DOHH2 (cell line): ENCODE results near the gene FAM135A.

ENCODE experiments used
- H3F3A ChIP-seq: fragments of 200-600 bp; sonication (generic), shearing (Covaris generic); 2 replicates; pipeline ENCODE4 v1.6.0; 2016; ENCODE audit warnings: antibody characterized with exemption, mild to moderate bottlenecking; ENCODE audit not compliant: control insufficient read depth, insufficient read depth
- H3K27ac ChIP-seq: fragments of 200-600 bp; sonication (generic); 2 replicates; pipeline ENCODE4 v1.5.1; 2014; ENCODE audit warnings: low read depth, mild to moderate bottlenecking, low read length, moderate library complexity
- H3K27me3 ChIP-seq: fragments of 200-600 bp; sonication (generic); 2 replicates; pipeline ENCODE4 v1.6.1; 2014; ENCODE audit warnings: mild to moderate bottlenecking, low read length, mixed read lengths; ENCODE audit not compliant: control insufficient read depth
- H3K36me3 ChIP-seq: fragments of 200-600 bp; sonication (generic); 2 replicates; pipeline ENCODE4 v1.6.1; 2014; ENCODE audit warnings: mild to moderate bottlenecking, low read length, moderate library complexity, mixed read lengths; ENCODE audit not compliant: control insufficient read depth
- H3K4me1 ChIP-seq: fragments of 200-600 bp; sonication (generic); 2 replicates; pipeline ENCODE4 v1.6.1; 2014; ENCODE audit warnings: mild to moderate bottlenecking, low read length, mixed read lengths; ENCODE audit not compliant: control insufficient read depth
- H3K4me2 ChIP-seq: fragments of 200-600 bp; sonication (generic); 2 replicates; pipeline ENCODE4 v1.6.0; 2014; ENCODE audit warnings: mild to moderate bottlenecking, low read length, moderate library complexity
- H3K4me3 ChIP-seq: fragments of 200-600 bp; sonication (generic); 2 replicates; pipeline ENCODE4 v1.5.1; 2014; ENCODE audit warnings: mild to moderate bottlenecking, low read length, mixed read lengths
- H3K79me2 ChIP-seq: fragments of 200-600 bp; sonication (generic); 2 replicates; pipeline ENCODE4 v1.6.1; 2014; ENCODE audit warnings: mild to moderate bottlenecking, low read length, mixed read lengths; ENCODE audit not compliant: control insufficient read depth
- H3K9me2 ChIP-seq: fragments of 200-600 bp; sonication (generic); replicated peaks from 2 replicates; pipeline ENCODE4 v1.6.1; 2014; ENCODE audit warnings: mild to moderate bottlenecking, low read length, mixed read lengths; ENCODE audit not compliant: control insufficient read depth
- H3K9me3 ChIP-seq: fragments of 200-600 bp; sonication (generic); 2 replicates; pipeline ENCODE4 v1.6.1; 2014; ENCODE audit warnings: antibody characterized with exemption, low read length, mixed read lengths; ENCODE audit not compliant: control insufficient read depth, insufficient read depth
- H4K20me1 ChIP-seq: fragments of 200-600 bp; sonication (generic); 2 replicates; pipeline ENCODE4 v1.6.0; 2014; ENCODE audit warnings: low read depth, mild to moderate bottlenecking, antibody characterized with exemption, low read length, moderate library complexity; ENCODE audit not compliant: control insufficient read depth, insufficient read depth
- CTCF ChIP-seq: fragments of 200-600 bp; sonication (generic); IDR thresholded peaks from one replicate; pipeline ENCODE4 v1.5.1; 2014; ENCODE audit warnings: antibody characterized with exemption, mild to moderate bottlenecking, low read depth, low read length; ENCODE audit not compliant: poor library complexity, severe bottlenecking
- EZH2phosphoT487 ChIP-seq: fragments of 200-600 bp; sonication (generic); IDR thresholded peaks from 2 replicates; pipeline ENCODE4 v1.6.1; 2017; ENCODE audit warnings: borderline replicate concordance, mild to moderate bottlenecking, antibody characterized with exemption, low read length, moderate library complexity, mixed read lengths

The FAM135A gene

GRCh38 chr6:70375882-70376281 is 37.4 kb upstream of the FAM135A start:
- Histone ChIP-seq H3K27ac (no peak overlapping the region), H4K20me1 (no peaks in the 10 kb centered on the region), H3K36me3 (no peaks in the 10 kb centered on the region), H3K27me3 (peaks cover 11% of the 10 kb centered on the region), H3K4me1 (no peaks in the 10 kb centered on the region), H3K79me2 (no peaks in the 10 kb centered on the region), H3K4me3 (no peak overlapping the region), H3K4me2 (no peak overlapping the region), H3K9me3 (no peaks in the 10 kb centered on the region), H3F3A (no peaks in the 10 kb centered on the region), H3K9me2 (no peaks in the 10 kb centered on the region)
- TF ChIP-seq CTCF (peak; percentile 58), EZH2phosphoT487 (no peak)

GRCh38 chr6:70376628-70377027 is 36.7 kb upstream of the FAM135A start:
- no peak overlapping the region for H3K27ac ChIP-seq
- no peak overlapping the region for H3K4me3 ChIP-seq
- H4K20me1 ChIP-seq = no peaks in the 10 kb centered on the region
- no peaks in the 10 kb centered on the region for H3K9me3 ChIP-seq
- no peaks in the 10 kb centered on the region for H3K4me1 ChIP-seq
- no peak overlapping the region for H3K4me2 ChIP-seq
- peaks cover 11% of the 10 kb centered on the region for H3K27me3 ChIP-seq
- no peaks in the 10 kb centered on the region for H3F3A ChIP-seq
- H3K79me2 ChIP-seq = no peaks in the 10 kb centered on the region
- no peaks in the 10 kb centered on the region for H3K36me3 ChIP-seq
- H3K9me2 ChIP-seq = no peaks in the 10 kb centered on the region
- TF ChIP-seq EZH2phosphoT487 = no peak
- TF ChIP-seq CTCF = no peak

- Histone ChIP-seq H3K9me3 (no peaks in the 10 kb centered on the region), H3K9me2 (no peaks in the 10 kb centered on the region), H3K27ac (no peak overlapping the region), H3K36me3 (no peaks in the 10 kb centered on the region), H3K27me3 (peaks cover 11% of the 10 kb centered on the region), H4K20me1 (no peaks in the 10 kb centered on the region), H3K79me2 (no peaks in the 10 kb centered on the region), H3K4me1 (no peaks in the 10 kb centered on the region), H3K4me3 (no peak overlapping the region), H3F3A (no peaks in the 10 kb centered on the region), H3K4me2 (no peak overlapping the region)
- TF ChIP-seq CTCF = no peak
- no peak for TF ChIP-seq EZH2phosphoT487
Observed at GRCh38 chr6:70377372-70377771, 35.9 kb upstream of the FAM135A start.

GRCh38 chr6:70379473-70380013 is 33.8 kb upstream of the FAM135A start:
- Histone ChIP-seq H3K27ac (no peak overlapping the region), H3K79me2 (no peaks in the 10 kb centered on the region), H3K4me2 (no peak overlapping the region), H3F3A (no peaks in the 10 kb centered on the region), H3K36me3 (no peaks in the 10 kb centered on the region), H4K20me1 (no peaks in the 10 kb centered on the region), H3K9me2 (no peaks in the 10 kb centered on the region), H3K9me3 (no peaks in the 10 kb centered on the region), H3K4me3 (no peak overlapping the region), H3K27me3 (peaks cover 4% of the 10 kb centered on the region), H3K4me1 (no peaks in the 10 kb centered on the region)
- no peak for TF ChIP-seq CTCF
- no peak for TF ChIP-seq EZH2phosphoT487
